ENCODE measurements around the gene CCL28.
"Not testable (repeated sequence)": the region's sequence is repeated elsewhere in the genome, so short reads cannot be mapped to it uniquely, and the experiment has no call there.

CCL28 gene

DNA sequence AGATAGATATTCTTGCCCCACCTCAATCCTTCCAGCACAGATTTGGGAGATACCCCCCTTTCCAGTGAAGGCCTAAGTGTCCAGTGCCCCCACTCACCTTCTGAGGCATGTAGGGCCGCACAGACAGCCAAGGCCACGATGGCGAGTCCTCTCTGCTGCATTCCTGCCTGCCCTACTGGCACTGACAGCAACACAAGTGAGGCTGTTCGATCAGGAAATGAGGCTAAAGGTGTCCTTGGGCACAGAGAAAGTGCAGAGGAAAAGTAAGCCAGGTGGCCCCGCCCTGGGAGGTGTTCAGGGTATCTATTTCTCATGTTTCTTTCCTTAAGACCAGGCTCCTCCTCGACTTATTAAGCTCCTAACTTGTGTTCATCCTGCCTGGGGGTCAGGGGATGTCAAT, at the start of gene CCL28:
Gene CCL28, minus strand, starts transcription at position 236 of the 400 bp plus-strand sequence. Its CDS starts 75 bp downstream, at position 161.
- DNase-seq (ENCODE audit: low read depth in 2 of 2) = no peak

DNA sequence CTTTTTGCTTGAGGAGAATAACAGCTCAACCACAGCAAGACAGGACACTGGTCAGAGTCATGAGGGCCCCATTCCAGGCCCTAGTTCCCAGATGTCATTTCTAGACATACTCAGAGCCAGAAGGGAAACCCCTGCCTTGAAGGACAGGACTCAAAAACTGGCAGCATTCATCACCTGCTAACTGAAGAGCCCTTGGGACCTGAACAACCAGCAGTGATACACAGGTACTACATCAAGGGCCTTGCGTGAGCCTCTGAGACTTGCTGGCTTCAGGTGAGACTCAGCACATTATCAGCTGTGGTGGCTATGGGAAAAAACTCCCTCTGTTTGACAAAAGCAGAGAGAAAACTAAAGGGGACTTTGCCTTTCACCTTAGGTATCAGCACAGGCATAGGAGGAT, 48.9 kb upstream of the CCL28 start:
- no peak for DNase-seq (ENCODE audit: low read depth in 2 of 2)

- DNase-seq (ENCODE audit: low read depth in 2 of 2) = no peak
Observed at GRCh38 chr5:43456556-43456955, 44.4 kb upstream of the CCL28 start.

GRCh38 chr5:43441575-43441974, 29.4 kb upstream of the CCL28 start:
- not testable (repeated sequence) for DNase-seq (ENCODE audit: low read depth in 2 of 2)

DNA sequence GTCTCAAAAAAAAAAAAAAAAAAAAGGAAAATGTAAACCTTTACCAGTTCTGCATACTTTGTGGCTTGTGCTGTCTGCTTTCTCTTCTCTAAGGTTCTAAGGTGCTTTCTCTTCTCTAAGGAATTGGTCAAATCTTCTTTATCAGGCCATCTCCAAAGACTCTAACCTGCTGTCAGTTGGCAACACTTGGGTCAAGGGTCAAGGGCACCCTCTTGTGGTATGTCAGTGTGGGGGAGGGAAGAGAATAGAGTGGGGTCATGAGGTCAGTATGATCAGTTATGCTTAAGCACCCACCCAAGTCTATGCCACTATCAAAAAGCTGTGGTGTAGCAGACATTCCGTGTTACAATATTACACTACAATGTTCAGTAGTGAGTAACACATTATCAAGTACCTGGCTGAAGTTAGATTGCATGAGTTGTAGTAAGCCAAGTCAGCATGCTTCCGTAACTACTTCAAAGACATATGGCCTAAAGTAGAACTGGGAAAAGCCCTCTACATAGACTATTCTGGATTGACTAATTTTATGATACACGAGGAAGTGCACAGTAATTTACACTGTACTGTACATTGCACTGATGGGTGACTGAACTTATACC, 25.0 kb upstream of the CCL28 start:
- DNase-seq (ENCODE audit: low read depth in 2 of 2) = no peak

DNA sequence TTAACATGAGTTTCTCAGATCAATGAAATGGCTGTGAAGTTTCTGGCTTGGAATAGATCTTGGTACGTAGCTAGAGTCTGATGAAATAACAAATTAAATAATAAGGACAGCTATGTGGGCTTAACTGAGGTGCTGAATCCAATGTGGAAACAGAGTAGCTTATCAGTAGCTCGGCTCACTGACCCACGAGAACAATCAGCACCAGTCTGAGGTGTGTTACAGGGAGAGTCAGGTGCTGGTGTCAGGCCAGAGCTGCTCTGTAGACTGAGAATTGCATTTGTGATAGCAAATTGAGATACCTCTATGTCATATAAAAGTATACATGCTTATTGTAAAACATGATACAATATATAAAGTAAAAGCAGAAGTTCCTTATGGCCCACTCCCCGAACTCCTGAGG, 21.2 kb upstream of the CCL28 start:
- no peak for DNase-seq (ENCODE audit: low read depth in 2 of 2)

DNA sequence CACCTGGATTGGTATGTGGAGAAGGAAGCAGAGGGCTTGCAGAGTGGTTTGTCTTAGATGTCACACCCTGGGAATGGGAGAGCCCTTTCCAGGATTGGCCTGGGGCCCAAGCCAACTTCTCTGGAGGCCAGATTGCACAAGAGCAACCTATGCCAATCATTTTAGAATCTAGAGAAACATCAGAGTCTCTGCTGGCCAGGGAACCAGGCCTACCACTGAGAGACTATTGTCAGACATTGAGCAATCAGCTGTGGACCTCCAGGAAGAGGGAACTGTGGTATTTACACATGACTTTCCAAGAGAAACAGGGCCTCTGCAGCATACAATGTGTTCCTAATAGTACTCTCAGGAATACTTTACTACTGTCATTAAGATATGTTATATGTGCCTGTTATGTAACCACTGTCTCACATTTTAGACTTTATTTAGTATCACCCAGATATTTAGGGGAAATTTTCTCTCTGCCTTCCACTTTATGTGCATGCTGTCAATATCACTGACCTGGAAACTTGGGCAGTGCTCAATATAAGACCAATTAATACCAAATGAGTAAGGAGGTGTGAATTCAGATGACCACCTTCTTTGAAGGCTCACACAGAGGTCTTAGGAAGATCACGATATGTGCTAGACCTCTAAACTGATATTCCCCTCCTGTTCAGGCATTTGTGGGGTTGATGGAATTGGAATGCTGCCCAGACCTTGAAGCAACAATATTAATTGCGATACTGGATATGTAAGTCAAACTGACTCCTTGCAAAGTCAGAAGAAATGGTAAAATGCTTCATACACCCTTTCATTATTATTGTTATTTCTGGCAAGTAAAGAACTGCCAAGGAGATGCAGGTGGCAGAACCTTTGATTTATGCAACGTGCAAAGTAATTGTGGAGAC, 20.5 kb upstream of the CCL28 start:
- DNase-seq (ENCODE audit: low read depth in 2 of 2) = no peak

DNA sequence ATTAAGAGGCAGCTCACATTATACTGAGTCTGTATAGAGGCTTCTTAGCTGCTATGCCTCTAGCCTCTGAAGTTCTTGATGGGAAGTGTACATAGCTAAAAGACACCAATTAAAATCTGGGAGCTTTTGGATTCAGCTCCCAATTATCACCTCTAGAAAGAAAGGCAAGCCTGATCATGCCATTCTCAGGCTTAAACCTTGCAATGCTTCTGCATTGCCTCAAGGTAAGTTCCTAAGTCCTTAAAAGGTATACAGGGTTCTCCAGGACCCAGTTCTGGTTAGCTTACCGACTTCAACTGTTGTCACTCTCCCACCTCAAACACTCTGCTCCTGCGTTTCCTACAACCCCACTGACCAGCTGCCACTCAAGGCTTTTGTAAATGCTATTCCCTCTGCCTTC, 17.5 kb upstream of the CCL28 start:
- DNase-seq (ENCODE audit: low read depth in 2 of 2) = no peak

GRCh38 chr5:43429016-43429415, 16.8 kb upstream of the CCL28 start:
- no peak for DNase-seq (ENCODE audit: low read depth in 2 of 2)

DNA sequence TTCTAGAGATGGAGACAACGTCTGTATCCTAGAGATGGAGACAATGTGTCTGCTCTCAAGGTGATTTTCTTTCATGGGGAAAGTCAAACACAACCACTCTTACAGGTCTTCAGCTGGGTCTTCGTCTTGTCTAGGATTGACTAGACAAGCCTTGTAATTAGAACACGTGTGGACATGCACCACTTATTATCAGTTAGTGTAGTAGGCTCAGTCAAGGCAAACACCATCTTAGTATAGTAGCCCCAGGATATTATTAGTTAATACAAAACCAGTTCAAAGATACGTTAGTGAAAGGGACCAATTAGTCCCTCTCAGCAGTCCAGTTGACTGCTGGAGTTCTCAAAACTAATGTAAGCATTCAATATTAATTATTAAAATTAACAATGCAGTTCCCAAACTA, 15.1 kb upstream of the CCL28 start:
- DNase-seq (ENCODE audit: low read depth in 2 of 2) = no peak

DNA sequence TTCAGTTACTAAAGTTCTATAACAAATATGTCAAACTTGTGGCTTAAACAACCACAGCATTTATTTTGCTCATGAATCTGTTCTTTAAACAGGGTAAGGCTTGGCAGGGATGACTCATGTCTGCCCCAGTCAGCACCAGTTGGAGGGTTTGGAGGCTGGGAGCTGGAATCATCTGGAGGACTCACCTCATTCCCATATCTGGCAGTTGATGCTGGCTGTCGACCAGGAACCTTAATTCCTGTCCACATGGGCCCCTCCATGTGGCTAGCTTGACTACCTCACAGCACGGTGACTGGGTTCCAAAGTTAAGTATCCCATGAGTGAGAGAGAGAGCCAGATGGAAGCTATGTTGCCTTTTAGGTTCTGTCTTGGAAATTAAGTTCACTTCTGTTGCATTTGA, 13.8 kb upstream of the CCL28 start:
- no peak for DNase-seq (ENCODE audit: low read depth in 2 of 2)

DNA sequence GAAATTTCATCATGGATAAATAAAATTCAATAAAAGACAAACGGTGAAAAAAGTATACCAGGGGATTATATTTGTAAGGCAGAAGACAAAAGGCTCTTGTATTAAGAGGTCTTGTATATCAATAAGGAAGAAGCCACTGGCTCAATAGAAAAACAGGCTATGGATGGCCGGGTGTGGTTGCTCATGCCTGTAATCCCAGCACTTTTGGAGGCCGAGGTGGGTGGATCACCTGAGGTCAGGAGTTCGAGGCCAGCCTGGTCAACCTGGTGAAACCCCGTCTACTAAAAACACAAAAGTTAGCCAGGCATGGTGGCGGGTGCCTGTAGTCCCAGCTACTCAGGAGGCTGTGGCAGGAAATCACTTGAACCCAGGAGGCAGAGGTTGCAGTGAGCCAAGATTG, 10.9 kb upstream of the CCL28 start:
- DNase-seq (ENCODE audit: low read depth in 2 of 2) = not testable (repeated sequence)

GRCh38 chr5:43422143-43422542, 10.0 kb upstream of the CCL28 start:
- no peak for DNase-seq (ENCODE audit: low read depth in 2 of 2)

DNA sequence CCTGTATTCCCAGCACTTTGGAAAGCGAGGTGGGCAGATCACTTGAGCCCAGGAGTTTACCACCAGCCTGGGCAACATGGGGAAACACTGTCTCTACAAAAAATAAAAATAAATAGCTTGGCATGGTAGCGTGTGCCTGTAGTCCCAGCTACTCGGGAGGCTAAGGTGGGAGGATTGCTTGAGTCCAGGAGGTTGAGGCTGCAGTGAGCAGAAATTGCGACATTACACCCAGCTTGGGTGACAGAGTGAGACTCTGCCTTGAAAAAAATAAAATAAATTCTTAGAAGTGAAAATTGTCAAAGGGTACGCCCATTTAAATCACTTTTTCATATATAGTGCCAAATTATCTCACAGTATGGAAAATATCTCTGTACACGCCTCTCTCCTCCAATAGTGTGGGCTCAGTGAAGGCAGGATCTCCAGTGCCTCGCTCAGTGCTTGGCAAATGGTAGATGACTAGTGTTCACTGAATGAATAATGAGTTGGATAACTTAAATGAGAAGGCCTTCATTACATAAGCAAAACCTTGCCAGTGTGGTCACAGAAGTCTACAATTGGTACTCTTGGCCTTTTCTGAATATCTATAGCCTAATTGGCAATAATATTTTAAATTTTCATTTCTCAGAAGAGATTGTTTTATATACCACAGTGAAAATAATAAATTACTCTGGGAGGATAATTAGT, 9.4 kb upstream of the CCL28 start:
- DNase-seq (ENCODE audit: low read depth in 2 of 2) = no peak

- DNase-seq (ENCODE audit: low read depth in 2 of 2) = no peak
Observed at GRCh38 chr5:43420241-43420640, 8.1 kb upstream of the CCL28 start.

GRCh38 chr5:43418561-43418960, 6.4 kb upstream of the CCL28 start:
- no peak for DNase-seq (ENCODE audit: low read depth in 2 of 2)

DNA sequence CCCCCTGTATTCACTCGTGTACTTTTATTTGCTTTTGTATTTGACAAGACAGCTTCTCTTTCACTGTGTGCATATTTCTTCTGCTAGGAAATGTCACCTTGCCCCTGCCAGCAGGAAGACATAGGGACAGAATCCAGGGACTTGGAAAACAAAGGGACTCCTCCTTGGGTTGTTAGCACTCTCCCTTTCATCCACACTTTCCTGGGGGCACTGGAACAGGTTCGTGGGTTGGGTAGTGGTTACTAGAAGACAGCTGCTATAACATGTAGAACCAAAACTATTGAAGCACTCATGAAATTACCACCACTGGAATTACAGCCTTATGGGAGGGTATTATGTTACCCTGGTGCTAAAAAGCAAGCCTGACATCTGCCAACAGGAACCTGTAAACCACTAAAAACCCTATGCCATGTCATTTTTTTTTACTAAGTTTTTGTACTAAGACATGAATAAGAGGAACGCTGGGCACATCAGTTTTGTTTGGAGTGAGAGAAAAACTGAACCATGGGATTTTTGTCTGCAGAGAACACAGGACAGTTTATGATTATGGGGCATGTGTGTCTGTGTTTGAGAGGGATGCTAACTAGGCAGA, 4.7 kb upstream of the CCL28 start:
- DNase-seq (ENCODE audit: low read depth in 2 of 2) = no peak

- no peak for DNase-seq (ENCODE audit: low read depth in 2 of 2)
Observed at GRCh38 chr5:43415935-43416802, 4.0 kb upstream of the CCL28 start.

DNA sequence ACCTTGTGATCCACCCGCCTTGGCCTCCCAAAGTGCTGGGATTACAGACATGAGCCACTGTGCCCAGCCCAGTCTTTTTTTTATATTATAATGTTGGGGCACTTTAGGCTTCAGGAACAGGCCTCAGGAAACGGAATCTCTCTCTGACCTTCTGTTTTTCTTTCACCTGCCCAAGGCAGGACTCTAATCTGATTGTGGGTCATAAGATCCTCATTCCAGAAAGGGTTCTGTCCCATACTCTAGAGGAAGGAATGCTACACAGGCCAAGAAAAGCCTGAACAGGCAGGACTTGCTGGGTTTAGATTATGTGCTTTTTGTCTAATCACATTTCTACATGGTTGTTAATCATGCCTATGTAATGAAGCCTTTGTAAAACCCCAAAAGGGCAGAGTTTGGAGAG, 1.8 kb upstream of the CCL28 start:
- DNase-seq (ENCODE audit: low read depth in 2 of 2) = no peak

- no peak for DNase-seq (ENCODE audit: low read depth in 2 of 2)
Observed at GRCh38 chr5:43412644-43413043, 453 bp upstream of the CCL28 start.

- DNase-seq (ENCODE audit: low read depth in 2 of 2) = no peak
Observed at GRCh38 chr5:43411495-43411894, 696 bp downstream of the CCL28 start.
